Measurements from ENCODE around the gene NIP7. TPM values are rescaled to one million over a fixed set of nuclear protein-coding genes. Genes with fewer than 3 reads are reported as not detected.

The NIP7 gene
- total RNA-seq, 1 experiment from 2014 or later: 62.8 TPM

GRCh38 chr16:69315486-69316311, 23.9 kb upstream of the NIP7 start:
- Histone ChIP-seq H3K4me1 (ENCODE audit: control insufficient read depth in 1 of 2, insufficient read depth in 2 of 2, low read length in 2 of 2) (peaks cover 2 to 7% of the 10 kb centered on the region in 2 experiments; a peak in 3 of 4 replicates), H3K27me3 (ENCODE audit: insufficient read depth, low read length) (no peaks in the 10 kb centered on the region), H3K36me3 (ENCODE audit: control insufficient read depth in 1 of 2, insufficient read depth in 2 of 2, low read length in 2 of 2) (peaks cover 30 to 44% of the 10 kb centered on the region in 2 experiments; a peak in 3 of 4 replicates), H3K4me3 (replicated peaks in 1 of 2; ENCODE audit: low read depth in 1 of 2, low read length in 2 of 2) (no peak overlapping the region), H3K4me2 (ENCODE audit: low read length) (no peak overlapping the region), H3K9me3 (ENCODE audit: control insufficient read depth in 1 of 2, insufficient read depth in 1 of 2, low read depth in 1 of 2, low read length in 2 of 2) (no peaks in the 10 kb centered on the region), H3K9me2 (ENCODE audit: insufficient read depth) (no peaks in the 10 kb centered on the region), H3K9ac (ENCODE audit: low read length) (no peak overlapping the region), H3K79me2 (ENCODE audit: insufficient read depth, low read length) (peaks cover 65% of the 10 kb centered on the region), H2AFZ (ENCODE audit: low read depth, low read length, poor library complexity, severe bottlenecking) (no peak overlapping the region), H3K27ac (ENCODE audit: low read depth, low read length) (no peak overlapping the region), H4K20me1 (ENCODE audit: insufficient read depth) (no peaks in the 10 kb centered on the region)
- DNase-seq (ENCODE audit: low read depth, low spot score): no peak
- no TSS peak for BruUV-seq (replicated peaks)
- RAD21 ChIA-PET (ENCODE audit: low non-redundant PET in 1 of 2, low total read pairs in 2 of 2, uncharacterized antibody in 2 of 2, unreplicated experiment in 2 of 2): no interaction called here
- POLR2A ChIA-PET: no interaction called here
- CTCF ChIA-PET: no interaction called here
- no peak for TF ChIP-seq REST (IDR thresholded peaks at IDR 0.05; ENCODE audit: low read depth)
- TF ChIP-seq SIN3A (IDR thresholded peaks at IDR 0.05; ENCODE audit: low read depth): no peak
- no peak for TF ChIP-seq POLR2A (IDR thresholded peaks at IDR 0.05; ENCODE audit: borderline replicate concordance, extremely low read depth, insufficient read depth, insufficient read length)
- no peak for TF ChIP-seq ATF3 (IDR thresholded peaks at IDR 0.05)
- no peak for TF ChIP-seq ZFX (IDR thresholded peaks at IDR 0.05)
- TF ChIP-seq ZNF274 (IDR thresholded peaks at IDR 0.05; ENCODE audit: low read depth, low read length): no peak
- no peak for TF ChIP-seq SRF (IDR thresholded peaks at IDR 0.05; ENCODE audit: low read depth)
- no peak for TF ChIP-seq CTCF (IDR thresholded peaks at IDR 0.05 in 2 of 3, conservative IDR thresholded peaks at IDR 0.05 in 1 of 3; ENCODE audit: borderline replicate concordance in 1 of 3, insufficient read depth in 1 of 3, low read depth in 2 of 3, low read length in 2 of 3)
- TF ChIP-seq POLR2AphosphoS5 (IDR thresholded peaks at IDR 0.05; ENCODE audit: low read depth, low read length): no peak
- no peak for TF ChIP-seq SP1 (IDR thresholded peaks at IDR 0.05; ENCODE audit: low read depth)
- no peak for TF ChIP-seq JUND (IDR thresholded peaks at IDR 0.05)
- no peak for TF ChIP-seq EZH2 (IDR thresholded peaks at IDR 0.05)
- TF ChIP-seq MAX (IDR thresholded peaks at IDR 0.05): no peak
- no peak for TF ChIP-seq FOSL1 (IDR thresholded peaks at IDR 0.05; ENCODE audit: low read depth)
- TF ChIP-seq CEBPB (IDR thresholded peaks at IDR 0.05; ENCODE audit: low read depth): no peak
- TF ChIP-seq EZH2phosphoT487 (IDR thresholded peaks at IDR 0.05; ENCODE audit: borderline replicate concordance): no peak
- no peak for TF ChIP-seq ELF1 (IDR thresholded peaks at IDR 0.05; ENCODE audit: borderline replicate concordance, low read depth)
- no peak for TF ChIP-seq RAD21 (IDR thresholded peaks at IDR 0.05; ENCODE audit: low read depth)
- no peak for TF ChIP-seq ZBTB33 (IDR thresholded peaks at IDR 0.05; ENCODE audit: extremely low read depth, insufficient replicate concordance, low read length)
- TF ChIP-seq TCF7L2 (IDR thresholded peaks at IDR 0.05; ENCODE audit: borderline replicate concordance, extremely low read depth, insufficient read depth, insufficient read length): no peak
- no peak for ATAC-seq
- intact Hi-C loops (cut with micrococcal nuclease): no loop called here

All from HCT116 (cell line).